ENCODE results near the gene EGR4.
A peak's percentile ranks its signal among the peaks of the same experiment; 100 is the strongest.

Gene EGR4

DNA sequence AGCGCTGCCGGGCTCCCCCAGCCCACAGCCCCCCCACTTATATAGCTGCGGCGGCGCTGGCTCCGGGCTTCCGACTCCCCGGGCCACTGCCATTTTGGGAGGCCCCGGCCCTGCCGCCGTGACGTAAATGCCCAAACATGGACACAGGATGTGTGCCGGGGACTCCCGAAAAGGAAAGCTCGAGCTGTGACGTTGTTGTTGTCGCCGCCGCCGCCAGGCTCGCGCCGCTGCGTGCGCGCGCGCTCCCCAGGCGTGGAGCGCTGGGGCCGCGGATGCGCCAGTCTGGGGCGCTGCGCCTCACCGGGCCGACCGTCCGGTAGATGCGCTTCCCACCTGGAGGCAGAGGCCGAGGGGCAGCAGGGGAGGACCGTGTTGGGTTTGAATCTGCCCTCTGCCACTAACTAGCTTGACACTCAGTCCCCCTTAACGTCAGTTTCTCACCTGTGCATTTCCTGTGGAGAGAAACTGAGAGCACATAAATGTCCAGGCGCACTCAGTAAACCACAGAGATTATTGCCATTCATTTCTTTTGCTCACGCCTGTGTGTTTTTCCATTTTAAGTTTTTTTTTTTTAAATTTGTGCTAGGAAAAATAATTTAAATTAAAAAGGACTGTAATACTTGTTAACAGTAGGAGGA lies at the start of gene EGR4:
Gene EGR4, minus strand, starts transcription at position 15 of the 638 bp plus-strand sequence. CDS start 231 bp downstream, outside the sequence.
- Mint-ChIP-seq H3K4me3 (peak within 1 kb of the TSS; percentile 66), H3K36me3 (ENCODE audit: low read depth) (no peaks in the 10 kb centered on the region)

DNA sequence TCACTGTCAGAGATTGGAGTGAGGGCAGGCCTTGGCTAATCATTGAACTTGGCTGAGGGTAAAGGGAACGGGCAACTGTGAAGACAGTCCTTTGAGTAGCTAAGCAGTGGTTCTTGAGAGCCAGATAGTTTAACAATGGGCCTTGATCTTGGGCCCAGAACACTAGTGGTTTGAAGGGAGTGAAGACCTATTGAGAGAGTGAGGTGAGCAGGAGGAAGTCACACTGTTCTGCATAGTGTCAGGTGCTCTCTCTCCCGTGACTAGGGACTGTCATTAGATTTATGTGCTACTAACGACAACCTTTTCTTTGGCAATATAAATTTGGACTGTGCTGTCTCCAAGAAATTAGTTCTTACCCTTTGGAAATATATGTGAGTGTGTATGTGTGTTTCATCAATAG lies 47.7 kb upstream of the EGR4 start:
- H3K27ac Mint-ChIP-seq: no peak overlapping the region
- no peak overlapping the region for H3K4me3 Mint-ChIP-seq
- no peak for DNase-seq
- H3K27me3 Mint-ChIP-seq (ENCODE audit: low read depth, poor library complexity): peaks cover 29% of the 10 kb centered on the region
- H3K4me1 Mint-ChIP-seq: no peaks in the 10 kb centered on the region
- TF ChIP-seq, protein P1, sequence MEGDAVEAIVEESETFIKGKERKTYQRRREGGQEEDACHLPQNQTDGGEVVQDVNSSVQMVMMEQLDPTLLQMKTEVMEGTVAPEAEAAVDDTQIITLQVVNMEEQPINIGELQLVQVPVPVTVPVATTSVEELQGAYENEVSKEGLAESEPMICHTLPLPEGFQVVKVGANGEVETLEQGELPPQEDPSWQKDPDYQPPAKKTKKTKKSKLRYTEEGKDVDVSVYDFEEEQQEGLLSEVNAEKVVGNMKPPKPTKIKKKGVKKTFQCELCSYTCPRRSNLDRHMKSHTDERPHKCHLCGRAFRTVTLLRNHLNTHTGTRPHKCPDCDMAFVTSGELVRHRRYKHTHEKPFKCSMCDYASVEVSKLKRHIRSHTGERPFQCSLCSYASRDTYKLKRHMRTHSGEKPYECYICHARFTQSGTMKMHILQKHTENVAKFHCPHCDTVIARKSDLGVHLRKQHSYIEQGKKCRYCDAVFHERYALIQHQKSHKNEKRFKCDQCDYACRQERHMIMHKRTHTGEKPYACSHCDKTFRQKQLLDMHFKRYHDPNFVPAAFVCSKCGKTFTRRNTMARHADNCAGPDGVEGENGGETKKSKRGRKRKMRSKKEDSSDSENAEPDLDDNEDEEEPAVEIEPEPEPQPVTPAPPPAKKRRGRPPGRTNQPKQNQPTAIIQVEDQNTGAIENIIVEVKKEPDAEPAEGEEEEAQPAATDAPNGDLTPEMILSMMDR (IDR thresholded peaks at IDR 0.05): no peak
- no peaks in the 10 kb centered on the region for H3K9me3 Mint-ChIP-seq
- H3K36me3 Mint-ChIP-seq (ENCODE audit: low read depth): no peaks in the 10 kb centered on the region

More for the DNA sequence above, at the start of gene EGR4:
- TF ChIP-seq, protein P1 (IDR thresholded peaks at IDR 0.05): no peak
- Mint-ChIP-seq H3K9me3 (no peaks in the 10 kb centered on the region), H3K27ac (no peak within 1 kb of the TSS), H3K27me3 (ENCODE audit: low read depth, poor library complexity) (peaks cover 100% of the 10 kb centered on the region), H3K4me1 (no peaks in the 10 kb centered on the region)
- DNase-seq: peak; percentile 71

DNA sequence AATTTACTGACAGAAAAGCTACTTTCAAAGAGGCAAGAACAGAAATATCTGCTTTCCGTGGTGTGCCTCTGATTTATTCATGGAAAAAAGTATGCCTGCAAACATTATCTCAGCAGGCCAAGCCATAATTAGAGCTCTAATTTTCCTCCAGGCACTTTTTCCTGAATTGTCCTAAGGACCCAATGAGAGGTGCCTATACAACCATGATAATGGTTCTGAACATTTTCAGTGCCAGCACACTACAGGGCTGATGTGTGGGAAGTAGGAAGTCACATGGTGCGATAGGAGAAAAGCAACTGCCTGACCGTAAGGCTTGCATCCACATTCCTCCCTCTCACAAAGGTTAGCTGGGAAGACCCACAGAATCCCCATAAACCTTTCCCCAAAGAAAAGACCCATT lies 45.9 kb upstream of the EGR4 start:
- no peak for DNase-seq
- H3K27me3 Mint-ChIP-seq (ENCODE audit: low read depth, poor library complexity): peaks cover 16% of the 10 kb centered on the region
- H3K9me3 Mint-ChIP-seq: peaks cover 9% of the 10 kb centered on the region
- no peak overlapping the region for H3K27ac Mint-ChIP-seq
- H3K36me3 Mint-ChIP-seq (ENCODE audit: low read depth): no peaks in the 10 kb centered on the region
- no peaks in the 10 kb centered on the region for H3K4me1 Mint-ChIP-seq
- H3K4me3 Mint-ChIP-seq: no peak overlapping the region
- TF ChIP-seq, protein P1 (IDR thresholded peaks at IDR 0.05): no peak

DNA sequence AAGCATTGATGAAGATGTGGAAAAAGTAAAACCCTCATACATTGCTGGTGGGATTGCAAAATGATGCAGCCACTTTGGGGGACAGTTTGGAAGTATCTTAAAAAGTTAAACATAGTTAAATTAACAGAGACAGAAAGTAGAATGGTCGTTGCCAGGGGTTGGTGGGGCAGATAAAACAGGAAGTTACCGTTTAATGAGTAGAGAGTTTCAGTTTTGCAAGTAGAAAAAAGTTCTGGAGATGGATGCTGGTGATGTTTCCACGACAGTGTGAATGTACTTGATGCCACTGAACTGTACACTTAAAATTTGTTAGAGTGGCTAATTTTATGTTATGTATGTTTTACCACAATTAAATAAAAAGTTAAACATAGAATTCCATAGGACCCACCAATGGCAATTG lies 44.5 kb upstream of the EGR4 start:
- Mint-ChIP-seq H3K27ac (no peak overlapping the region), H3K4me1 (no peaks in the 10 kb centered on the region), H3K4me3 (no peak overlapping the region), H3K27me3 (ENCODE audit: low read depth, poor library complexity) (peaks cover 23% of the 10 kb centered on the region), H3K36me3 (ENCODE audit: low read depth) (no peaks in the 10 kb centered on the region), H3K9me3 (peaks cover 19% of the 10 kb centered on the region)
- TF ChIP-seq, protein P1 (IDR thresholded peaks at IDR 0.05): no peak
- no peak for DNase-seq

DNA sequence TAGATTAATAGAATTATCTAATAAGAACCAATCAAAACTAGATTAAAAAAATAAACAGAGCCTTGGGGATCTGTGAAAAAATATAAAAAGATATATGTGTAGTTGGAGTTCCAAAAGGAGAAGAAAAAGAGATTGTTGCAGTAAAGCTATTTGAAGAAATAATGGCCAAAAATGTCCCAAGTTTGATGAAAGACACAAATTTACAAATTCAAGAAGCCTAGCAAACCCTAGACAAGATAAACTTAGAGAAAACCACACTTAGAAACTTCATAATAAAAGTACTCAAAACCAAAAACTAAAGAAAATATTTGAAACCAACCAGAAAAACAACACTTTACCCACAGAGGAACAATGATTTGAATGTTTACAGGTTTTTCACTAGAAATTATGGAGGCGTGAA lies 41.3 kb upstream of the EGR4 start:
- no peak for DNase-seq
- peaks cover 20% of the 10 kb centered on the region for H3K9me3 Mint-ChIP-seq
- H3K4me1 Mint-ChIP-seq: no peaks in the 10 kb centered on the region
- peaks cover 27% of the 10 kb centered on the region for H3K27me3 Mint-ChIP-seq (ENCODE audit: low read depth, poor library complexity)
- no peak overlapping the region for H3K4me3 Mint-ChIP-seq
- H3K36me3 Mint-ChIP-seq (ENCODE audit: low read depth): no peaks in the 10 kb centered on the region
- TF ChIP-seq, protein P1 (IDR thresholded peaks at IDR 0.05): no peak
- H3K27ac Mint-ChIP-seq: no peak overlapping the region

DNA sequence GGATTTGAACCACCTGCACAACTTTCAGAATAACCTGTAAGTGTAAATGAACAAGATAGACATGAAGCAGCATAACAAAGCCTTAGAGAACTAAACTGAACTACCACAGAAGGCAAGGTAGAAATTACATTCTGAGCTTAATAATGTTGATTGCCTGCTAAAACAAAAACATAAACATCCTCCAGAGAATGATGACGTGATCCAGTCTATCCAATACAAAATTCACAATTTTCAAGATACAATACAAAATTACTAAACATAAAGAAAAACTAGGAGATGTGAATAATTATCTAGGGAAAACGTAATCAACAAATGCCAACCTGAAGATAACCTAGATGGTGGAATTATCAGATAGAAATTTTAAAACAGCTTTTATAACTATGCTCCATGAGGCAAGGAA lies 40.7 kb upstream of the EGR4 start:
- no peak for DNase-seq
- Mint-ChIP-seq H3K9me3 (peaks cover 23% of the 10 kb centered on the region), H3K27ac (no peak overlapping the region), H3K4me3 (no peak overlapping the region), H3K4me1 (no peaks in the 10 kb centered on the region), H3K36me3 (ENCODE audit: low read depth) (no peaks in the 10 kb centered on the region), H3K27me3 (ENCODE audit: low read depth, poor library complexity) (peaks cover 33% of the 10 kb centered on the region)
- TF ChIP-seq, protein P1 (IDR thresholded peaks at IDR 0.05): no peak

Measured in nephron progenitor cell (in vitro differentiated cells).